Activated CD4-positive, alpha-beta T cell treated with anti-CD3 and anti-CD28 coated beads for 4 hours (primary cell): Measurements from ENCODE around the gene AHCYL1.

Experiments
- DNase-seq, 2 donors: peaks; one replicate each; pipeline ENCODE4 v3.0.0-alpha.2; 2020

AHCYL1 gene

DNA sequence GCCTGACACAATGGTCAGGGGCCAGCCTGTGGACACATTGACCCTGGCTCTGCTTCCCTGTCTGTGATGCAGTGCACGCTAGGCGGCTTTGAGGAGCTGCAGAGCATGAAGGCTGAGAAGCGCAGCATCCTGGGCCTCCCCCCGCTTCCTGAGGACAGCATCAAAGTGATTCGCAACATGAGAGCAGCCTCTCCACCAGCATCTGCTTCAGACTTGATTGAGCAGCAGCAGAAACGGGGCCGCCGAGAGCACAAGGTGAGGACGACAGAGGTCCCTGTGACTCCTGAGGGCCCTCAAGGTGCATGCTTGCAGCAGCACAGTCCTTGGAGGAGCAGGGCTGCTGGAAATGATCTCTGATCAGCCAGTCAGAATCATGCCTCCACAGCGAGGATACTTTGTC lies 58.5 kb downstream of the AHCYL1 start:
- no peak for DNase-seq

DNA sequence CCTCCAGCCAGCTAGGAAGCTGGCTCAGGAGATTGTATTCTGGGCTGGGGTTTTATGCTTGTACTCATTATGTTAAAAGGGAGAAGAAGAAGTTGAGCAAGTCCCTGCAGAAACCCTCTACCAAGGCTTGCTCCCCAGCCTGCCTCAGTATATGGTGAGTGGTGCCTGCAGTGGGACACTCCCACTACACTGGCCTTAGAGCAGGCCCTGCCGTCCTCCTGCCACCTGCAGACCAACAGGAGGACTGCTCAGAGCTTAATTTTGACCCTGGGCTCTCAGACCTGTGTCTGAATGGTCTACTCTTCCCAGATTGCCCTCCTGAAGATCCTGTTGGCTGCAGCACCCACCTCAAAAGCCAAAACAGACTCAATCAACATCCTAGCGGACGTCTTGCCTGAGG lies 62.9 kb downstream of the AHCYL1 start:
- DNase-seq, result no peak

DNA sequence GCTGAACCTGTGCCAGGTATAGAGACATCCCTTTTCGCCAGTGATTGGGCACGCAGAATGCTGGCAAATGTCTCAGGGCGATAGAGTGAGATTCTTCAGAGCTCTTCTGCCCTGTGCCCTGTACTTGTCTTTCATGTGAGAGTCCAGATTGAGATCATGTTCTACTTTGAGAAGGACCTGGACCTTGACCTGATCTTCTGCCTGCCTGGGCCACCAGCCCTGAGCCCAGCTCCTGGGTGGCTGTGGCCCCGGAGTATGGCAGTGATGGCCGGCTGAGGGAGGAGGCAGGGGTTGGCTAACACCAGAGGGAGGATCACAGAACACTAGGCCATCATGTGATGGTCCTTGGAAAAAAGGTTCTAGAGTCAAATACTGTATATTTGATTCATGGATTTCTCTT lies 63.7 kb downstream of the AHCYL1 start:
- no peak for DNase-seq

DNA sequence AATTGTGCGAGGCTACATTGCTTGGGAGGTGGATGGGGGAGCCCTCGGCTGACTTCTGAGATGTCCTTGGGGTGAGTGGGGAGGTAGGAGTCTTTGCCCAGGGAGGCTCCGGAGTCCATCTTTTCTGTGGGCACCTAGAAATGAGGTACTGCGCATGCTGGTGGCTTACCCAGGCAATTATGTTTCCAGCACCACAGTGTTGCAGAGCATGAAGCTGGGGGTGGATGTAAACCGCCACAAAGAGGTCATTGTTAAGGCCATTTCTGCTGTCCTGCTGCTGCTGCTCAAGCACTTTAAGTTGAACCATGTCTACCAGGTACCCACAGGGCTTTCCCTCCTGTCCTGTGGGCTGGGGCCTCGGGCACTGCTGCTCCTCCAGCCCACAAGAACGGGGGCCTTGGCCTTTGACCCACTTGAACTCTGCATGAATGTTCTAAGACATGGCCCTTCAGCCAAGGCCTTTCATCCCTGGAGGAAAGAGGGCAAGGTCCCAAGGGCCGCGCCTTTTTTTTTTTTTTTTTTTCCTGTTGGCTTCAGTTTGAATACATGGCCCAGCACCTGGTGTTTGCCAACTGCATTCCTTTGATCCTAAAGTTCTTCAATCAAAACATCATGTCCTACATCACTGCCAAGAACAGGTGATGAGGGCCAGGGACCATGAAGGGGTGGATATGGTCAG lies 64.5 kb downstream of the AHCYL1 start:
- no peak for DNase-seq

DNA sequence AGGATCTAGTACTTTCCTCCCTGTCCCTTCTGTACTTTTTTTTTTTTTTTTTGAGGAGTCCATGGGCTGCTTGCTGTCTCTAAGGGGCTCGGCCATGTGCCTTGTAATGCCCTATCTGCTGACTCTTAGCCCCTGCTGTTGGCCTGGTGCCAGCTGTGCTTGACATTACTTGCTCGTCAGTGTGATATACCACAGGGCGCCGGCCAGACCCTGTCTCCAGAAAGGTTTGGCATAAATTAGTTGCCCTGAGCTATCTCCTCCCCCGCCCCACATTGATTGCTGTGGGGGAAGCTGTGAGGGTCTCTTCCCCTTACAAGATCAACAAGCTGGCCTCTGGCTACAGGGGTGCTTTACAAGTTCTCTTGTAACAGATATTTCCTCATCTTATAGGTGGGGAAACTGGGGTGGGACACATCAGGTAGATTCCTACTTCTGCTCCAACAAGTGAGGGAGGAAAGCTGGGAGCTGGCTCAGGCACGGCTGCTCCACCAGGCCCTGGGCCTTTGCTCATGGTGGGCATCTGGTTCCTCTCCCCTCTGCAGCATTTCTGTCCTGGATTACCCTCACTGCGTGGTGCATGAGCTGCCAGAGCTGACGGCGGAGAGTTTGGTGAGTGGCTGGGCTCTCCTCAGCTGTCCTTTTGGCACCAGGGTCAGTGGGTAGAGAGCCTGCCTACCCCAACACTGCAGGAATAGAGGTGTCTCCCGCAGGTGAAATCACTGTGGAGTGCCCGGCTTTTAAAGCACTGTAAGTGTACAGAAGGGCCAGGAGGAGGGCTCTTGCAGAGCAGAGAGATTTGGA lies 65.4 kb downstream of the AHCYL1 start:
- no peak for DNase-seq

DNA sequence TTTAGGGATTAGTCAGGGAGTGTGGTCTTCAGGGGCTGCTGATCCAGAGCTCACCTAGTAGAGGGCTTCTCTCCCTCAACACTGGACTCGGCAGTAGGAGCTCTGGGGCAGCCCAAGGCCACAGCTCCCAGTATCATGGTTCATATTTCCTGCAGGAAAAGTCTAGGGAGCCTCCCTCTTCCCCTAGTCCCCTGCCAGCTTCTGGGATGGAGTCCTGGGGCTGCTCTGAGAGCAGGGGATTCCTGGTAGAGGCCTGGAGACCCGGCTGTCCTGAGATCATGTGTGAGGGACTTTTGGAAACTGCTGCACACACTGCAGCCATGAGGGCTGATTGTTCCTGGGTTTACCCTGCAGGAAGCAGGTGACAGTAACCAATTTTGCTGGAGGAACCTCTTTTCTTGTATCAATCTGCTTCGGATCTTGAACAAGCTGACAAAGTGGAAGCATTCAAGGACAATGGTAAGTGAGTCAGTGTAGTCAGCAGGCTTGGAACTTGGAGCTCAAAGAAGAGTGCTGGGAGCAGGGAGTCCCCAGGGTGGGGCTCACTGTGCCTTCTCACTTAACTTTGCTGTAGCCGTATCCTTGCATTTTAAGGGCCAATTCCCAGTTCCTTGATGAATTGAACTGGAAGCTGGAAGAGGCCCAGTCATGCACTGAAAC lies 66.2 kb downstream of the AHCYL1 start:
- no peak for DNase-seq

DNA sequence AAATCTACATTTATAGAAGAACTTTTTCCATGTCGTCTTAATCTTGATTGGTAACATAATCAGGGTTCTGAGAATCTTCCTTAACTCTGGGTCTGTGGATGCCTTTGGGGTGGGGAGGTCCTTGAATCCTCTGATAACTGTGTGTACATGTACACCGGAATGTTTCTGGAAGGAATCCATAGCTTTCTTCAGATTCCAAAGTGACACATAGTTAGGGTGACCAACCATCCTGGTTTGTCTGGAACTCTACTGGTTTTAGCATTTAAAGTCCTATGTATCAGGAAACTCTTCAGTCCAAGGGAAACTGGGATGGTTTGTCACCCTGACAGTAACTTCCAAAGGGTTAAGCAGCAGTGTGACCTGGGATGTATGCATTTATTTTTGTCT lies 66.7 kb downstream of the AHCYL1 start:
- DNase-seq, result no peak

DNA sequence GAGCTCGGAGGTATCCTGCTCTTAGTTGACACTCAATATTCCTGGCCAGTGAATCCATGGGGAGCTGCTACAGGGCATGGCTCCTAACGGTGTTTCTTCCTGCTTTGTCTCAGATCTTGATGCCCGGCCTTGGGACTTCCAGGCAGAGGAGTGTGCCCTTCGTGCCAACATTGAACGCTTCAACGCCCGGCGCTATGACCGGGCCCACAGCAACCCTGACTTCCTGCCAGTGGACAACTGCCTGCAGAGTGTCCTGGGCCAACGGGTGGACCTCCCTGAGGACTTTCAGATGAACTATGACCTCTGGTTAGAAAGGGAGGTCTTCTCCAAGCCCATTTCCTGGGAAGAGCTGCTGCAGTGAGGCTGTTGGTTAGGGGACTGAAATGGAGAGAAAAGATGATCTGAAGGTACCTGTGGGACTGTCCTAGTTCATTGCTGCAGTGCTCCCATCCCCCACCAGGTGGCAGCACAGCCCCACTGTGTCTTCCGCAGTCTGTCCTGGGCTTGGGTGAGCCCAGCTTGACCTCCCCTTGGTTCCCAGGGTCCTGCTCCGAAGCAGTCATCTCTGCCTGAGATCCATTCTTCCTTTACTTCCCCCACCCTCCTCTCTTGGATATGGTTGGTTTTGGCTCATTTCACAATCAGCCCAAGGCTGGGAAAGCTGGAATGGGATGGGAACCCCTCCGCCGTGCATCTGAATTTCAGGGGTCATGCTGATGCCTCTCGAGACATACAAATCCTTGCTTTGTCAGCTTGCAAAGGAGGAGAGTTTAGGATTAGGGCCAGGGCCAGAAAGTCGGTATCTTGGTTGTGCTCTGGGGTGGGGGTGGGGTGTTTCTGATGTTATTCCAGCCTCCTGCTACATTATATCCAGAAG lies 69.2 kb downstream of the AHCYL1 start:
- DNase-seq, result peak; percentile 44 to 70

DNA sequence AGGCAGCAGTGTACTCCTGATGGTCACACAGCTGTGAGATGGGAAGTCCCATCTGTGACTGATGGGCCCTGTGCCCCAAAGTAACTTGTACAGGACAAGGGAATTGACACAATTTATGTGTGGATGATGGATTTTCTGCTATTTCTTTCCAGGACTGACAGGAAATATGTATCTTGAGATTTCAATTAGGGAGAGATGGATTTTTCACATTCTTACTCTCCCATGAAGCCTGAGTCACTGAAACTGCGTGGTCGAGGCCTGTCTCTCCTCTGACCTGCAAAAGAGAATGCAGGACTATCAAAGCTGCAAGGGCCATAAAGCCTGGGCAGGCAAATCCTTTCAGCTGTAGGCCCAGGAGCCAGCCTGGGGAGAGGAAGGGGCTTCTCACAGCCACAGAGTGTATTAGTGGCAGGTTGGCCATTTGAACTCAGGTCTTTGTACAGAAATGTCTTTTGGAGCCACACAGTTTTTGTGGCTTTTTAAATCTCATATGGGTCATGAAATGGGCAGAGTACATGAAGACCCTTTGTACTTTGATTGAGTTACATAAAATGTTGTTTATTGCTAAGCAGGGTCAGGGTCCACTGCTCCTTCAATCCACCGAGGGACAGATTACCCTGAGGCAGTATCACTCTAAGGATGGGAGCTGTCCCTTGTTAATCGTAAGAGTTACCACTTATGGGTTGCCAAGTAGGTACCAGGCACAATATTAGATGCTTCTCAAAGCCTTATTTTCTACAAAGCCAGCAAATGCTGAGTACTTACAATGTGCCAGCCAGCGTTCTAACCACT lies 71.1 kb downstream of the AHCYL1 start:
- DNase-seq, result no peak

DNA sequence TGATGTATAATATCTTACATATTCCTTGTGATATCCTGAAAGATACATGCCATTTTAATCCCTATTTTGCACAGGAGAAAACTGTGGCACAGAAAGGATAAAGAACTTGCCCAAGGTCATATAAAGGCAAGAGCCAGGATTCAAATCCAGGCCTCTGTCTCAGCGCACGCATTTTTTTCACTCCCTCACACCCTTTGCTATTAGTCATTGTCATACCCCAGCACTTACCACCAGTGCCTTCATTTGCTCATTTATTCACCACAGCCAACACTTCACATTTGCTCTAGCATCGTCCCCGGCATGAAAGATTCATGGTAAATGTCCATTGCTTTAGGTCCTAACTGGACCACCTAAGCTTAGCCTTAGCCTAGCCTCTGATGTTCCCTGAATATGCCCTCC lies 71.7 kb downstream of the AHCYL1 start:
- DNase-seq, result no peak

DNA sequence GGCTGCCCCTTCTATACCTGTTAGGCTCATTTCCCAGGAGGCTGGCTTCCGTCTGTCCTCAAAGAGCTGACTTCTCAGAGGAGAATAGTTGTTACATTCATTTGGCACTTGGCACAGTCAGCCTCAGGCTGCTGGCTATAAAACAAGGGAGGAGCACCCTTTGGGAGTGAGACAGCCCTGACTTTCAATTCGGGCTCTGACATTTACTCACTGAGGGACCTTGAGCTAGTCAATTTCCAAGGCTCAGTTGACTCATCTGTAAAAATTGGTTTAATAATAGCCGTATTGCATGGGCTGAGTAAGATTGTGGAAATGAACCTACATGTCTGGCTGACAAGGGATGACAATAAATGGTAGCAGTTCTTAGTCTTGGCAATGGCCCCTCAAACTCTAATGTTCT lies 72.2 kb downstream of the AHCYL1 start:
- no peak for DNase-seq

DNA sequence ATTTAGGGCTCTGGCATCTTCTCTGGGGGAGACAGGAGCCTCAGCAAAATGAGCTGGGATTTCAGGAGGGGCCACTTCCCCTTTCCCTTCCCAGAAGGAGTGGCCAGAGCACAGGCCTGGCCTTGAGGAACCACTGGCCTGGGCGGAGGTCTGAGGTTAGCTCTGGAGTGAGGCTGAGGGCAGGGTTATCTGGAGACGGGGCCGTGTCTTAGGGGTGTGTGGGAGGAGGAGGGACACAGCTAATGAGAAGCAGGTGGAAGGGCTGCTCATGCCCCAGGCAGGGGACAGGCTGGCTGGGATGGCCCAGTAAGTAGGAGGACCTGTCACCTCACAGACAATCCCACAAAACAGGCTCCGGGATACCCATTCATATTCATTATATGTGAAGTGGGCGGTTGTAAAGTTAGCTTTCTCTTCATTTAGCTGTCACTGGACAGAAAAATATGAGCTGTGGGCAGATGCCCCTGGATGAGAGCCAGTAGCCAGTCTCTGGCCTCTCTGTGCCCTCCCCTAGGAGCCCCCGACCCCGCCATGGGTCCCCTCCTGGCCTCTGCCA lies 73.5 kb downstream of the AHCYL1 start:
- DNase-seq, result no peak

DNA sequence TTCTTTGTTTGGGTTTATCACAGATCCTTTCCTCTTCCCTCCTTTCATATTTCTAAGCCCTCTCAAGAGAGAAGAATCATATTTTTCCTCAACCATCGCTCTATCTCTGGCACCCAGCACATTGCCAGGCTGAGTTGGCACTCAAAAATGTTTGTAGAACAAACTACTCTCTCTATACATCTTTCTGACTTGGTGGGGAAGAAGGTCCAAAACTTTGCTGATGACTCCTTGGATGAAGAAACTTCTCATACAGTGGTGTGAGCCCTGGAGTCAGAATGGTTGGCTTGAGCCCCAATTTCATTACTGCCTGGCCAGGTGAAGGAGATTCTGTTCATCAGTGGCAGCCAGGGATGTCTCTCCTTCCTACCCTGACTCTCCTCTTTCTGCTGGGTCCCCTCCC lies 74.0 kb downstream of the AHCYL1 start:
- no peak for DNase-seq

DNA sequence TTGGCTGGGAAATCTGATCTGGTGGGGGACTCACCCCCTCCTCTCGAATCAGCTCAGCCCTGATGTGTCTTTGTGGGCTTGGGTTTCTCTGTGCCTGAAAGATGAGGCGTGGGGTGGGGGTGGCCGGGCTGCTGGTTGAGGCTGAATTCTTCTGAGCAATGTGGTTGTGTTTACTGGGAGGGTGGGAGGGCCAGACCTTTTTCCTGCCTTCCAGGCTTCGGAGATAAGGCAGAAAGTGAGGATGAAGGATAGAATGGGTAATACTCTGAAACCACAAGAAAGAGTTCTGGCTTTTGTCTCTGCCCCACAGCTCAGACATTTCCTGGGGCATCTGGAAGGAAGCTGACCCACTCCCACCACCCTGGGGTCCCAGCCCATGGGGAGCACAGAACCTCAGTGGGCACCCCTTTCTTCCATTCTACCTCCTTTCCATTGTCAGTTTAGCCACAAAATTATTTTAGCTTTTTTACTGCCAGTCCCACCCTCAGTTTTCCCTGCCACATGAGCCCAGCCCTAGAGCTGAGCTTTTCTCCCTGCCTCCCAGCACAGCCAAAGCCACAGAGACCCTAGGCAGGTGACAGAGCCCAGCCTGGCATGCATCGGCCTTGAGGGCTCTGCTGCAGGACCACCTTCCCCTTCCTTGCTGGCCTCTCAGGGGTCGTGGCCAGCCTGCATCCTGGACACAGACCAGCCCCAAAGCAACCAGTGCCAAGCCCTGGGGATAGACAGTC lies 74.7 kb downstream of the AHCYL1 start:
- DNase-seq, result no peak

DNA sequence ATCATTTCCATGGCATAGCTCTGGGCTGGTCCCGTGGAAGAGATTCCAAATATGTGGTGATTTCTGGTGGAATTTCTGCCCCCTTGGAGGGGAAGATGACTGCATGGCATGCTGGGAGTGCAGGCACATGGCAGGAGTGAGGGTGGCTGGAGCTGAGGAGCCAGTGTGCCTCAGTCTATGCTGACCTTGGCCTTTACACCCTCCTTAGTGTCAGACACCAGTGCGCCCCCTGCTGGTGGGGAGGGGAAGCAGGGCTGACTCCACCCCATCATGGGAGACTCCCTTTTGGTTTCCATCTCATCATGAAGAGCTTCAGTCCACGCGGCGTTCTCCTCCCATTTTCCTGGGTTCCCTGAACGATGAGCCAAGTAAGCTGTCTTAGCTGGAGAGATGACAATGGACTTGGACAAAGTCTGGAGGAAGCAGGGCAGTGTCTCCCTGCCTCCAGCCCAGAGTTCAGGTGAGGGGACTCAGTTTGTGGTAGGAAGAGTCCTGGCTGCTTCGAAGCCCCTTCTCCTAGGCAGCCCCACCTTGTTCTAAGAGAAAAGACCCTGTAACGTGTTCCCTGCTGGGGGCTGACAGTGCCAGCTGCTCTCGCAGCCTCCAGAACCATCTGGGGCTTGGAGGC lies 75.6 kb downstream of the AHCYL1 start:
- peak; percentile 62 to 75 for DNase-seq

DNA sequence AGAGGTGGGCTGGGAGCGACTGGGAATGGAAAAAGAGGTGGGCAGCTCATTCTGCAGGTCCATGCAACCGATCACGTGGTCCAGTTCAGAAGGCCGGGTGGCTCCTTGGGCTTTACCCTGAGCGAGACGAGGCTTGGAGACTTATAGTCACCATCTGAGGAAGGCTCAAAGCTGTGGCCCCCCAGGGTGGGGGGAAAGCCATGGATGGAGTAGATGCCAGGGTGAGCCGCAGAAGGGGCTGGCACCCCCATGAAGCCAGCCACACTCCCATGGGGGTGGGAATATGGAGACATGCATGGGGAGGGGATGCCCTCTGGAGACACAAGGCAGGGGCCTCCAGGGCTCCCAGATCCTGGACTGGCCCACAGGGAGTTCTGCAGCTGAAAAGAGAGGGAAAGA lies 76.1 kb downstream of the AHCYL1 start:
- DNase-seq, result no peak

DNA sequence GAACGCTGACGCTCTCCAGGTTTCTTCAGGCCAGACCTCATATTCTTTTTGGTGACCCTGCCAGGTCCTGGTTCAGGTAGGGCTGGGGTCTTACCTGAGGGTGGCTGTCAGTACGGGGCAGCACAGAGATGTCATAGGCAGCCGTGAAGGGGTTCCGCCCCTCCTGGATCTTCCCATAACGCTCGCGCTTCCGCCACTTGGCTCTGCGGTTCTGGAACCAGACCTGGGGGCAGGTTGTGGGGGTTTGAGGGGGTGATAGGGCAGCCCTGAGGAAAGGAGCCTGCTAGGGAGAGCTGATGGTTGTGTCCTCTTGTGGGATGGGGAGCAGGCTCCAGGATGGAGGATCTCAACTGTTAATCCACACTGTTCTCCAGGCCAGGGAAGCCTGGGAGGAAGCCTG lies 76.8 kb downstream of the AHCYL1 start:
- no peak for DNase-seq

DNA sequence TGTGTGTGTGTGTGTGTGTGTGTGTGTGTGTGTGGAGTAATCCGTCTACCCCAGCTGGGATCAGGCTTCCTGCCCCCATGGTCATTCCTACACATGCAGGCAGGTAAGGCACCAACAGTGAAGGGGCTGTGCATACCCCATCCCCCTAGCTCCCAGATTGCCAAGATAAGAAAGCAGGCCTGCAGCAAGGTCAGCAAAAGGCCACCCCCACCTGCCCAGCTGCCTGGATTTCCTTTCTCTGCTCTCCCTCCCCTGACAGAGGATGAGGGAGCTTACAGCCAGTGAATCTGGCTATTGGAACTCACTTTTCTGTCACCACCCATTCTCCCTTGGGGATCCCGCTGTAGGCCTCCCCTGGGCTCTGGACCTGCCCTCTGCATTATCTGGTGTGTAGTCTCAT lies 78.0 kb downstream of the AHCYL1 start:
- DNase-seq, result no peak

DNA sequence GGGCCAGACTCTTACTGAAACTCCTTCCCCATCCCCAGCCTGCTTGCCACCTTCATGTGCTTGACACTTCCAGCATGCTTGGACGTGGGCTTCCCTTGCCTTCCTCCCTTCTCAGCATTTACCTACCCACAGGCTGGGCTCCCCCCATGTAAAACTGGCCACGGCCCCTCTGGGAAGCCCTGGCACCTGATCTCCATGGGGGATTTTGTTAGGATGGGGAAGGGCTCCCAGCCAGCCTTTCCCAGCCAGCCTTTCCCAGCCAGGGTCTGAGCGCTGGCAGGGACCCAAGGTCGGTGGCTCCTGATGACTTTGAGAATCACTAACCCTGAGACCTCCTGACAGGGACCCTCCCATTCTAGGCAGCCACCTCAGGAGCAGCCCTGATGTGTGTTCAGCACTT lies 79.2 kb downstream of the AHCYL1 start:
- DNase-seq, result no peak

DNA sequence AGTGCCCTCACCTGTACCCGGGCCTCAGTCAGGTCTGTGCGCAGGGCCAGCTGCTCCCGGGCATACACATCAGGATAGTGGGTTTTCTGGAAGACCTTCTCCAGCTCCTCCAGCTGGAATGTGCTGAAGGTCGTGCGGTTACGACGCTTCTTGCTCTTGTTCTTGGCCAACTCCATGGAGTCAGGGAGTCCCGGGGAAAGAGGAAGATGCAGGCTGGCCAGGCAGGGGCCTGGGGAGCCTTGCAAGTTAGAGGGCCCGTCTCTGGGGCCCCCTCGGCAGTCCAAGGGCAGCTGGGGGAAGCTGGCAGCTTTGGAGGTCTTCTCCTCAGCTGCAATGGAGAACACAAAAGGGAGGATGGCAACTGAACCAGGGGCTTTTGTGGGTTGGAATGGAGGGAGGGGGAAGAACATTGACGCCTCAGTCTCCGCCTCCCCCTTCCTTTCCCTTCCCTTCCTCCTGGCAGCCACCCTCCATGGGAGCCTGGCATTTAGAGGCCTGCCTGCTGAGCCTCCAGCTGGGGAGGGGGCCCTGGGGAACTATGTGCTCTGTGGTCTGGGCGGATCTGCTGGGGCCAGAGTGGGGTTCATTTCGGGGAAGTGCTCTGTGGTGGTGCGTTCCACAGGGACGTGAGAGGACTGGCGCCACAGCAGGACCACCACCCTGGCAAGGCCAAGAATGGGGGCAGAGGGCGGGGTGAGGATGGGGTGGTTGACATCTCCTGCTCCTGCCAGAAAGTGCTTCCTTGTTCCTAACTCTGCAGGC lies 80.2 kb downstream of the AHCYL1 start:
- DNase-seq, result no peak
